ENCODE results near the gene CCDC68.

- no peak for TF ChIP-seq CTCF (conservative IDR thresholded peaks at IDR 0.05)
- no peak for TF ChIP-seq ZFX (IDR thresholded peaks at IDR 0.05)
Observed at GRCh38 chr18:54873884-54874255, 85.4 kb downstream of the CCDC68 start.
